ENCODE measurements around the gene NDUFA13.

Gene NDUFA13

DNA sequence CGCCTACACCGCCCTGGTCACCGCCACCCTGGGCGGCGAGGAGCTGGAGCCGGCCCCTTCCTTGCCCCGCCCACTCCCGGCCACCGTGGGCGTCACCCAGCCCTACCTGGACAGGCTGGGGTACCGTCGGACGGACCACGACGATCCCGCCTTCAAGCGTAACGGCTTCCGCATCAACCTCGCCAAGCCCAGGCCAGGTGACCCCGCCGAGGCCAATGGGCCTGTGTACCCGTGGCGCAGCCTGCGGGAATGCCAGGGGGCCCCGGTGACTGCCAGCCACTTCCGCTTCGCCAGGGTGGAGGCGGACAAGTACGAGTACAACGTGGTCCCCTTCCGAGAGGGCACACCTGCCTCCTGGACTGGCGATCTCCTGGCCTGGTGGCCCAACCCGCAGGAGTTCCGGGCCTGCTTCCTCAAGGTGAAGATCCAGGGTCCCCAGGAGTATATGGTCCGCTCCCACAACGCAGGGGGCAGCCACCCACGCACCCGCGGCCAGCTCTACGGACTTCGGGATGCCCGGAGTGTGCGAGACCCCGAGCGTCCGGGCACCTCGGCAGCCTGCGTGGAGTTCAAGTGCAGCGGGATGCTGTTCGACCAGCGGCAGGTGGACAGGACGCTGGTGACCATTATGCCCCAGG lies 29.0 kb downstream of the NDUFA13 start:
- no peak for DNase-seq

DNA sequence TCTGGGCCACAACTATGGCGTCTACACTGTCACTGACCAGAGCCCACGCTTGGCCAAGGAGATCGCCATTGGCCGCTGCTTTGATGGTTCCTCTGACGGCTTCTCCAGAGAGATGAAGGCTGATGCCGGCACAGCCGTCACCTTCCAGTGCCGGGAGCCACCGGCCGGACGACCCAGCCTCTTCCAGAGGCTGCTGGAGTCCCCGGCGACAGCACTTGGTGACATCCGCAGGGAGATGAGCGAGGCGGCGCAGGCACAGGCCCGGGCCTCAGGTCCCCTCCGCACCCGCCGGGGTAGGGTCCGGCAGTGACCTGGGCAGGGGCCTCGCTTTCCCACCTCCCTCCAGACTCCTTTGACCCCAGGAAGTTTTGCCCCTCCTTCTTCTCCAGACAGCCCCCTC lies 29.7 kb downstream of the NDUFA13 start:
- no peak for DNase-seq

DNA sequence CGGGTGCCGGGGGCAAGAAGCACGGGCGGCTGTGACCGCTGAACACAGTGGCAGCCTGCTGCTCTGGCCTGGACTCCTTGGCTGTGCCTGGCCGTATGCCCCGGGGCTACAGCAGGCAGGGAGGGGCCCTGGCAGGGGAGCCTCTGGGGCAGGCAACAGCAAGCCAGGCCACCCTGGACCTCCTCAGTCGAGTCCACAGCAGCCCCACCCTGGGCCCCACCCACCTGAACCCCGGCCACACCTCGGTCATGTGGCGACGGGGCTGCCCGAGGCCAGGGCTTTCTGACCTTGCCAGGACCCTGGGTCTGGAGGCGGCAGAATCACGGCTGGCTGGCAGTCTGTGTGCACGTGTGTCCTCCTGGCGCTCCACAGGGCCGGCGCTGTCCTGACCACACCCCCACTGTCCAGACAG lies 30.7 kb downstream of the NDUFA13 start:
- DNase-seq = no peak

DNA sequence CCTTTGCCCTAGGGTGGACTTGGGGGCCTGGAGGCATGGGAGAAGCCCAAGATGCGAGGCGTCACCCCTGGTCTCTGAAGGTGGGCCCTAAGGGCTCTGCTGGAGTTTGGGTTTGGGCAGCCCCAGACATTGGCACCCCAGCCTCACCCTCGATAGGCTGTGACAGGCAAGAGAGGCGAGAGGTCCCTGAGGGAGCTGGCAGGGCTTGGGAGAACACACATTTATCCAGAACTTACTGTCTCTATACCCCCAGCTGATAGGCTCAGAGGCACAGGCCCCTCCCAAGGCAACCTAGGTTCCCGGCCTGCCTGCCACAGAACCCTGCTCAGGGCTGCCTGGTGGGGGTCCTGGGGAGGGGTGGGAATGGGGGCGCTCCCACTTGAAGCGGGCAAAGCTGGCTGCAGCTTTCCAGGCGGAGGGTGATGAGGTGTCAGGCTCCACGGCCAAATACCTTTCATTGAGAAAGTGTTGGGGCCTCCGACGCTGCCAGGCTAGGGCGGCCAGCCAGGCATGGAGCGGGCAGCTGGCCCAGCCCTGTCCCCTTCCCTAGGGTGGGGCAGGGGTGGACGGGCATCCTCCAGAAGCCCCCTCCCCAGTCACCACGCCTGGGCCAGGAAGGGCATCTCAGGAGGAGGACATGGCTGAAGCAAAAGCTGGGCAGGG lies 31.8 kb downstream of the NDUFA13 start:
- no peak for DNase-seq

DNA sequence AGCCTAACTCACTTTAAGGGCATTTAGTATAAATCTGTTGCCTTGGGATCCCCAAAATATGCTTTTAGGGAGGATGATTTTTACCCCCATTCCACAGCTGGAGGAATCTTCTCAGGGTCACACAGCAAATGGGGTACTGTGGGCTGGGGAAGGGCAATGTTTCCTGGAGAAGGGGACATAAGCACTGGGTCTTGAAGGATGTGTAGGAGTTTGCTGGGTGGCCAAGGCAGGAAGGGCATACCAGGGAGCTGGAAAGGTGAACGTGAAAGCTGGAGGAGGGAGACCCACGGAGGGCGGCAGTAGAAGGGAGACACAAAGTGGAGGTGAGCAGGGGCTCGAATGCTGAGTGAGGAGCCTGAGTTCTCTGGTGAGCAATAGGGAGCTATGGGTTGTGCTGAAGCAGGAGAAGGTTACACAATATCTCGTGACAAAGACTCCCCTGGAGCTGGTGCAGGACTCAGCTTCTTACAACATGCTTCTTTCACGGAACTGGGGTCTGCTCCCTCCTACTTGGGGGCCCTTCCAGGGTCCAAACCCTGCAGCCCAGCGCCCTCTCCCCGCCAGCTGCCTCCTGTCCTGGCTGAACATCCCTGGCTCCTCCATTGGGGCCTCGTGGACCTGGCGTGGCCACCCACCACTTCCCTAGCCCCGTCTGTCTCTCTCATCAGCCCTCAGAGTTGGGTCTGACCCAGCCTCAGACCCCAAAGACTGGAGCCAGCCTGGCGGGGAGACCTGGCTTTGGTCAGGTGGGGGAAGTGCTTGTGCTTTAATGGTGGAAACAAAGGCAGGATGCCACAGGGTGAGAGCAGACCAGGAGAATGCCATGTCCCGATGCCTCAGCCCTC lies 33.1 kb downstream of the NDUFA13 start:
- no peak for DNase-seq

DNA sequence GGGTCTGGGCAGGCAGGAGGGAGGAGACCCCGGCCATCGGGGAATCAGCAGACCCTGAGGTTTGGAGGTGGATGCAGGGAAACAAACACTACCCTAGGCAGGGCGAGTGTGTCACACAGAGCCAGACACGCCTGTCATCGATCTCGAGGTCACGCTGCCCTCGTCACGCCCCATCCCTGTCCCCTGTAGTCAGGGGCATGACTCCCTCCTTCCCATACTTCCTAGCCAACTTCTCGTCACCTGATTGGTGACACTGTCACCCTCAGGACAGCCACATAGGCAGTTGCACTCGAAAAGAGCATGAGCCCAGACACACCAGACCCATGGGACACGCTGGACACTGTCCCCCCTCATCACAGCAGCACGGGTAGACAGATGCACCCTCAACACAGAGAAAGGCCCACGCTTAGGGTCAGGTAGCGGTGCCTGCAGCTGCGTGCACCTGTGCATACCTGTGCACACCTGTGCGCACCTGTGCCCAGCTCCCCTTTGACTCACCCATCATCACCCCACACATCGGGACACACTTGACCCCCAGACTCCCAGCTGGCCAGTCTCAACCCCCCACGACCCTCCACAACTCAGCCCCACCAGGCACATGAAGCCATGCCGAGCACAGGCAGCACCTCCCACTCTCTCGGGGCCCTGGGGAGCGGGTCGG lies 33.9 kb downstream of the NDUFA13 start:
- no peak for DNase-seq

DNA sequence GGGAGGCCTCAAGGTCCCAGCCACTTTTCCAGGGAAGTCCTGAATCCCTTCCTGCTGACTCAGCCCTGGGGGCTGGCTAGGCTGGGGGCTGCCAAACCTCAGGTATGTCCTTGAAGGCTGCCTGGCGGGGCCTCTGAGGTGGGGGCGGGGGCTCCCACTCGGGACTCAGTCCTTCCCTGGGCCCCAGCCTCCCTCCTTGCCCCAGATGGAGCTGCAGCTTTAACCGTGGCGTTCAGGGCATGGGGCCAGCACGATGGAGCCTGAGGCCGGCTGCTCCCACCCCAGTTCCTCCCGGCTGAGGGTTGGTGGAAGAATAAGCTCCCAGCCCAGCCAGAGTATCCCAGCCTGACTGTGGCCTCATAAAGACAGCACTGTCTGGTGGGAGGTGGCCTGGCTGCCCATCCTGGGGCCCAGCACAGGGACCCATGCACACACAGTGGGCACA lies 34.5 kb downstream of the NDUFA13 start:
- DNase-seq = no peak

DNA sequence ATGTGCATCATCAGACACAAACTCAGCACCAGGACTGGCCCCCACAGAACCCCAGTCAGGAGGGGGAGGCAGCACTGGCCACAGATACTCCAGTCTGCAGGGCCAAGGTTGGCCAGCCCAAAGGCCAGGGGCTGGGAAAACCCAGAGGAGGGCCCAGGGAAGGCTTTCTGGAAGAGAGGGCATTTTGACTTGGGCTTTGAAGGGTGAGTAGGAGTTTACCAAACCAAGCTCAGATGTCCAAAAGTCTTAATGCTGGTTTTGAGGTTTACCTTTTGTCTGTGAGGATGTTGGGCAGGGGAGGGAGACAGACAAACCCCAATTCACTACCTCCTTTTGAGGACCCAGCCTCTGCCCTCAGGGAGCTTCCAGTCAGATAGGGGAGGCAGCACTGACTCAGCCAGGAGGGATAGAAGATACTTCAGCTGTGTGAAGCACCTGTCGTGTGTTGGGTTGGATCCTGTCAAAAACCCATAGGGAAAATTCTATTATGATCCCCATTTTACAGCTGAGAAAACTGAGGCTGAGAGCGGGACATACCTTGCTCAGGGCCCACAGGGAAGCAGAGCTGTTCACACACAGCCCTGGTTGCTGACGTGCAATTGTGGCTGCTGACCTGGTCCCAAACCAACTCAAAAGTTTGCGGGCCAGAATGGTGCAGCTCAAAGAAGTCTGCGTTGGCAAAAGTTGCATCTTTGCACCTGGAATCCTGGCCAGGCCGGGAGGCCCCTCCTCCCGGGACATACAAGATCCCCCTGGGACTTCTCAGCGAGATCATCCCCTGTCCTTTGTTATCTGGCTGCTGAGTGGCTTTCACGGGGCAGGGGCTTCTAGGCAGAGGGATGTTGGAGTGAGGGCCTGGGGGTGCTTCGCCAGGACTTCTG lies 35.2 kb downstream of the NDUFA13 start:
- no peak for DNase-seq

DNA sequence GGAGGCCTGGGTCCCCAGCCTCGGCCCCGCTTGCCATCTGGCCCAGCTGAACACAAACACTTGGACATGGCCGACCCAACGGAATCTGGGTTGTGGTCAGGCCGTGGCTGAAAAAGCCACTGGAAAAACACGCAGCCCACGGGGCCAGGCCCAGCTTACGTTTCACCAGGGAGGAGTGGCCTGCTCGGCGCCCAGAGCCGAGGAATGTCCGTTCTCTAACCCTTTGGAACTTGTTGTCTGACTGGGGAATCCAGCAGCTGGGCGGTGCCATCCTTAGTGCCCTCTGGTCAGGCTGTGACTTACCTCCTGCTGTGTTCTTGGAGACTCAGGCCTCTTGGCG lies 35.8 kb downstream of the NDUFA13 start:
- no peak for DNase-seq

DNA sequence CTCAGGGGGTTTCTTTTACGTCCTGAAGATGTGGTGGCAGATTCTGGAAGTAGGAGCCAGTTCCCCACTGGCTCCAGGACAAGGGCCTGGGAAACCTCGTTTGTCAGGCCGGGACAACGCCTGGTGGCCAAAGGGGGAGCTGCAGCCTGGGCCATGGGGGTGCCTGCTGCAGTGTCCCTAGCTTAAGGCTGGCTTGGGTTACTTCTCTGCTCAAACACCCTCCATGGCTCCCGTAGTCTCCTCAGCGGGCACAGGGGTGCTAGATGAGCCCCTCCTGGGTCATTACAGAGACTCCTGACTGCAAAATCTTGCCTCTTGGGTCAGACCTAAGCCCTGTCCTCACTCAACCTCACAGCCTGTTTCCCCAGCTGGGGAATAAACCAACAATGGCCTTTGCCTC lies 36.8 kb downstream of the NDUFA13 start:
- no peak for DNase-seq

DNA sequence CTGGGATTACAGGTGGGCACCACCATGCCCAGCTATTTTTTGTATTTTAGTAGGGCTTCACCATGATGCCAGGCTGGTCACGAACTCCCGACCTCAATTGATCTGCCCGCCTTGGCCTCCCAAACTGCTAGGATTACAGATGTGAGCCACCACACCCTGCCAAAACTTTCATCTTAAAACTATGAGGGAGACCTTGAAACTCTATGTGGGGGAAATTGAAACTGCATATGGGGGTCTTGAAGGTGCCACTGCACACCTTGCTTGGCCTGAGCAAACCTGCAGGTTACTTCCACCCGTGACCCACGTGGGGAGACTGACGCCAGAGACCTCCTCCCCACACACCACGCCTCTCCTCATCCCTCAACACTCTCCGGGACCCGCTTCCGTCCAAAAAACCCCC lies 37.6 kb downstream of the NDUFA13 start:
- no peak for DNase-seq

DNA sequence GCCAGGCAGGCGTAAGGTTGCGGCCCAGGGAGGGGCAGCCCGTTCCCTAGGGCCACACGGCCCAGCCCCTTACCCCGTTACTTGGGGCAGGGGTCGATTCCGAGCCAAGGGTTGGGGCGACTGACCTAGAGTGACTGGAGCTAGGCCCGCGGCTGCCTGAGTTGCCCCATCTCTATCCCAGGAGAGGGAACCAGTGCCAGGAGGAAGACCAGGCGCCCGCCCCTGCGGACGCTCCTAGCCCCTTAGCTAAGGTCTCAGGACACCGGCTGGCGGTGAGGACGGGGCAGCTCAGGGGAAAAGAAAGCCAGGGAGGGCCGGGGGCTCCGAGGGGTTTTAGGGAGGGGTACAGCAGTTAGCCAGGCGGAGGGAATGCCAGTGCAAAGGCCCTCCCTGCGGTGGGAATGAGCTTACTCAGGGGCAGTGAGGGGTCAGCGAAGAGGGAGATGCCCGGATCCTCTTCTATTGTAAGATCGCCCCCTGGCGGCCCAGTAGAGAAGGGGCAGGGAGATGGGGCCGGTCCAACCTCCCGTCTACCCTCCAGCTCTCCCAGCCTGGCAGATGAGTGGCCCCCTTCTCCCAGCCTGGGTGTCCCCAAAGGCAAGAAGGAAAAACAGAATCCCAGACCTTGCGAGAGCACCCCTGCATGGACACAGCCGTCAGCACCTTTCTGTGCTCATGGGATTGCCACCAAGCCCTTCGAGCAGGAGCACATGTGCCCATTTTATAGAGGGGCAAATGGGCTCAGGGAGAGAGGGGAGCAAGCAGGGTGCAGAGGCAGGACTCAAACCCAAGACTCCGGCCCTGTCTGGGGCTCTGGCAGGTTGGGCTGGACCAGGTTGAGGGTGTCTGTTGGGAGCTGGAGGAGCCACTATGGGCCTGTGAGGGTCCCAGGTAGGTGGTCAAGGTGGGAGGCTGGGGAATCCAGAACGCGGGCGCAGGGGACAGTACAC lies 38.3 kb downstream of the NDUFA13 start:
- peak in 6 of 51 donors; percentile 0 to 31 (median 15) for DNase-seq

DNA sequence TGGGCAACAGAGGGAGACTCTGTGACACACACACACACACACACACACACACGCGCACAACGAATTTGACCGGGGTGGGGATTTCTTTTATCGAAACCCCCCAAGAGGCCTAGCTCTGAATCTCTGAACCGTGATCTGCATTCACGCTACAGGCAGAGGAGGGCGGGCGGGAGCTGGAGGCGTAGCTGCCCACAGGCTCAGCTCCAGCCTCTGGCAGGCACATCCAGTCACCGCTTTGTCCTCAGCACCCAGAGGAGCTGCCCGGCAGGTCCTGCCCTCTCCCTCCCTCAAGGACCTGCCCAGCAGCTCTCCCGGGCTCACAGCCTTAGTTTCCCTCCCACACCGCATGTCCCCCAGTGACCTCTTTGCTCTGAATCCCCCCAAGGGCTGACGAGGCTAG lies 42.0 kb downstream of the NDUFA13 start:
- DNase-seq = no peak

DNA sequence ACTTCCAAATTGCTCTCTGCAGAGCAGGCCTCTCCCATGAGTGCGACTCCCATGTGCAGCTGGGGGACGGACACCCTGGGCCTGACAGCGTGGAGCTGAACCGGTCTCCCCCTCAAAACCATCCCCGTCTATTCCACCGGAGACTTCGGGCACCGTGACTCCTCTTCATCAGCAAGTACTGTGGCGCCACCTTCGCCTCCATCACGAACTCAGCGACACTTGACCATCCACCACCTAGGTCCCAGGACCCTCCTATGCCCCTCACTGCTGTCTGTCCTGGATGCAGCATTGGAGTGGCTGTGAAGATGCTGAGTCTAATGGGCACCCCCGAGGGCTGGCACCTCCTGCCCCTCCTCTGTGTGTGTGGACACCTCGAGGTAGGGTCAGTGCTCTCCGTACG lies 42.6 kb downstream of the NDUFA13 start:
- DNase-seq = no peak

DNA sequence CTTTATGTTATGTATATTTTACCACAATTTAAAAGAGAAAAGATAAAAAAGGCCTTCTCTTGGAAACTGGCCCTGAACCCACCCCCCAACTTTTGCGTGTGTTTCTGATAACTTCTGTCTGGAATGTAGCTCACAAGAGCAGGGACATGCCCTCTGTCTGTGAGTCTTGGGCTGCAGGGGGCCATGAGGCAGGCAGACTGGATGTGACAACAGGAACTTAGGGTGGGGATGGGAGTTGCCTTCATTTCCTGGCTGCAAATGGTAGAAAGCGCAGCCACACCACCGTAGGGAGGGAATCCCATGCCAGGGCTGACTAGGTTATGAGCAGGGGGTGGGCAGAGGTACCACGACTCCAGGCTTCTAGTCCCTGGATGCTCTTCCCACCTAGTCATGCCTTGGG lies 43.9 kb downstream of the NDUFA13 start:
- DNase-seq = no peak

DNA sequence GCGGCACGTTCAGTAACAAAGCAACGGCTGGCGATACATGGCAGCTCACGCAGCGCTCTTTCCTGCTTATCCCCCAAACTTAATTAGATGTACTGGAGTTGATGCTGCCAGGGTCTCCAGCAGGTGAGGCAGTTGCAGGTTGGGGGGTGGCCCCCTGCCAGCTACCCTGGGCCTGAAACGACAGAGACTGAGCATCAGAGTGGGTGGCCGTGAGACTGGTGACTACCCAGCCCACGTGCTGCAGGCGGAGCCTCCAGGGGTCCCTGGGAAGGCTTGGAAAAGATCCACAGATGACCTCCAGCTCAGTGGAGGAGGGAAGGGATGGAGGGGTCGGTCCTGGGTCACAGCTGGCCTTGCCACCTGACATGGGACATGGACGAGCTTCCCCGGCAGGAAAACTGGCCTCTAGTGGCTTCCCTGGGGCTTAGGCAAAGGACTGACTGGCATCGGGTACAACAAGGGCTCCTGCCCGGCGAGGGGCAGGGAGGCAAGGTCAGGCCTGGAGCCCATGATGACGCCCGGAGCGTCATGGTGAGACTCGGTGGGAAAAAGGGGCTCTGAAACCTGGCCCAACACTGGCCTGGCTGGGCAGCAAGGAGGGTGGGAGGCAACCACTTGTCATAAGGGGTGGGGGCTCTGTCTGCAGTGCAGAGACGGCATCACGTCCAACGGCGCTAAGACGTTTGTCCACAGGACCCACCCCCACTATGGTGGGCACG lies 46.1 kb downstream of the NDUFA13 start:
- DNase-seq = no peak

DNA sequence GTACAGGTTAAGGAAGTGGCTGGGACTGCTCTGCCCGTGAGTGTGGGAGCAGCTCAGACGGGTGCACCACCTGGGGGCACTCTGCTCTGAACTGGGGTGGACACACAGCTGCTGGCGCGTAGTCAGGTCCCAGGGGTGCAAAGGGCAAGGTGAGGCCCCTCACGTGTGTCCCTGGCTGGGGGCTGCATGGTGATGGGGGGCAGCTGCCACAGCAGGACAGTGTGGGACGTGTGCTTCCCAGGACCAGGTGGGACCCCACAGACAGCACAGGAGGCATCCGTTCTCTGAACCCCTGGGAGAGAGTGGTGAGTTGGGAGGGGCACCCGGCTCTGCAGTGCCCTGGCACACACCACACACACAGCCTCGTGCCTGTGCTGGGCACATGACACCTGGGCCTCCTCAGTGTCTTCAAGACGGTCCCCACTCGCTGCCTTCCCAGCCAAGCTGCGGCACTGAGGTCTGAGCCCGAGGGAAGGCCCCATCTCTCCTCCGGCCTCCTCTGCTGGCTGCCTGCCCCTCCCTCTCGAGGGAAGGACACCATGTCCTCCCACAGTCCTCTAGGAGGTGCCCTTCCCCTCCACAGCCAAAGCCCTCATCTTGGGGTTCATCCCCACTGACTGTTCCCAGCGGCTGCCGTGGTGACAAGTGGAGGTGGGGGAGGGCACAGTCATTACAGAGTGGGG lies 46.8 kb downstream of the NDUFA13 start:
- DNase-seq = no peak

DNA sequence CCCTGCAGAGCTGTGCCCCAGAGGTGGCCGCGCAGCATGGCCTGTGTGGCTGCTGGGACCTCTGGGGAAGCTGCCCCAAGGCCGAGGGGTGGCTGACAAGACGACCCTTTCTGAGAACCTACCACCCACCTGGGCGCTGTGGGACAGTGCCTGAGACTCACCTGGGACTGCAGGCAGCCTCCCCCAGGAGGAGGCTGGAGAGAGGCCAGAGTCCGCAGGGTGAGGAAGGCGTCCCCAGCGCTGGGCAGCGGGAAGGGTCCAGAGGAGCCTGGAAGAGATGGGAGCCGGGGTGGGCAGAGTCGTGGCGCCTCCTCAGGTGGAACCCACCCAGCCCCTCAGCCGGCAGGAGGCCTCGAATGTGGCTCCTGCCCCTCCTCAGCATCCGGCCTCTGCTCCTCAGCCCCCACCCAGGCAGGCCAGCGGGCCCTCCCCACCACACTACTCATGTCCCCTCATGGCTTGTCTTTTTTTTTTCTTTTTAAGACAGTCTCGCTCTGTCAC lies 47.4 kb downstream of the NDUFA13 start:
- no peak for DNase-seq
